SK-N-DZ (cell line): ENCODE data around the gene TMEM145.

Experiments
- DNase-seq: peaks from one replicate; pipeline ENCODE4 v3.0.0-alpha.2; 2015; ENCODE audit warnings: low spot score

The TMEM145 gene

GRCh38 chr19:42277821-42278451, 35.2 kb upstream of the TMEM145 start:
- no peak for DNase-seq

GRCh38 chr19:42278452-42279154, 34.5 kb upstream of the TMEM145 start:
- no peak for DNase-seq

GRCh38 chr19:42279155-42279901, 33.8 kb upstream of the TMEM145 start:
- DNase-seq, result no peak

- peak; percentile 94 for DNase-seq
Measured at GRCh38 chr19:42279902-42280814, 33.0 kb upstream of the TMEM145 start.

GRCh38 chr19:42280815-42281145, 32.3 kb upstream of the TMEM145 start:
- DNase-seq, result no peak

- no peak for DNase-seq
Measured at GRCh38 chr19:42281146-42281826, 31.8 kb upstream of the TMEM145 start.

- no peak for DNase-seq
Measured at GRCh38 chr19:42281827-42282762, 31.0 kb upstream of the TMEM145 start.

GRCh38 chr19:42282819-42283187, 30.3 kb upstream of the TMEM145 start:
- no peak for DNase-seq

- DNase-seq, result peak; percentile 86
Measured at GRCh38 chr19:42283188-42284065, 29.7 kb upstream of the TMEM145 start.

GRCh38 chr19:42284066-42284501, 29.0 kb upstream of the TMEM145 start:
- peak; percentile 62 for DNase-seq

- no peak for DNase-seq
Measured at GRCh38 chr19:42284591-42285341, 28.3 kb upstream of the TMEM145 start.

GRCh38 chr19:42285541-42285941, 27.6 kb upstream of the TMEM145 start:
- DNase-seq, result no peak

GRCh38 chr19:42285988-42286348, 27.1 kb upstream of the TMEM145 start:
- no peak for DNase-seq

- no peak for DNase-seq
Measured at GRCh38 chr19:42286349-42287016, 26.6 kb upstream of the TMEM145 start.

- no peak for DNase-seq
Measured at GRCh38 chr19:42287017-42287826, 25.9 kb upstream of the TMEM145 start.

- no peak for DNase-seq
Measured at GRCh38 chr19:42287827-42288107, 25.3 kb upstream of the TMEM145 start.

- DNase-seq, result no peak
Measured at GRCh38 chr19:42288387-42288786, 24.7 kb upstream of the TMEM145 start.
